Left ventricle myocardium superior (tissue), 1 donor: Measurements from ENCODE around the gene SCRT2. TPM values are rescaled to one million over a fixed set of nuclear protein-coding genes. Genes with fewer than 3 reads are reported as not detected.
"Not testable (repeated sequence)": the region's sequence is repeated elsewhere in the genome, so short reads cannot be mapped to it uniquely, and the experiment has no call there.

Source experiments
- ATAC-seq: fragments of 200-7000 bp; cut with Tn5 transposase; one replicate; pipeline ENCODE4 v1.9.1; 2020; ENCODE audit warnings: mild to moderate bottlenecking, moderate library complexity
- DNase-seq: peaks from one replicate; pipeline ENCODE4 v3.0.0-alpha.2; 2020
- intact Hi-C: fragments of 100-400 bp; cut with micrococcal nuclease; formaldehyde crosslinking; loops from one replicate; pipeline ENCODE4 v1.11.0; 2022
- total RNA-seq: library from RNA; stranded (reverse); fragmentation: NEBNext Ultra II Directional; extraction: Animal tissue kit (Norgen Biotek cat#: 25700); gene quantifications from one replicate; pipeline ENCODE4 v1.2.1, GENCODE V29; 2021
- donor health status: DM: no; HTN: yes; CAD: no; lungs with severe emphysema.

Gene SCRT2
- total RNA-seq, 1 donor from 2014 or later = not detected

DNA sequence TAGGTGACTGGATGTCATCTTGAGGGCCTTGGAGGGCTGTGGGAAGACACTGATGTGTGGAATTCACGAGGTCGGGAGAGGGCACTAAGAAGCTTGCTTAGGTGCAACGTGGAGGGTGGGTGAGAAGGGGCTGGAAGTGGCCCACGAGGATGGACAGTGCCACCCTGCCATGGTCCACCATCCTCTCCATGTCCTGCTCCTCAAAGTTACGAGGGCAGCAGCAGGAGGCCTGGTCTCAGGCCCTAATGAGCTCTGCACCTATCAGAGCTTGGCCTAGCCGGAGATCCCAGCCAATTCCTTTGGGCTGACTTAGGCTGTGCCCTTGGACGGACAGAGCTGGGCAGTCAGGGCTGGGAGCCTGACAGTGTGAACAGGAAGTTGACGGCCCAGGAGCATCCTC, 27.8 kb upstream of the SCRT2 start:
- ATAC-seq (no peak), DNase-seq (no peak)
- intact Hi-C loops = no loop called here

DNA sequence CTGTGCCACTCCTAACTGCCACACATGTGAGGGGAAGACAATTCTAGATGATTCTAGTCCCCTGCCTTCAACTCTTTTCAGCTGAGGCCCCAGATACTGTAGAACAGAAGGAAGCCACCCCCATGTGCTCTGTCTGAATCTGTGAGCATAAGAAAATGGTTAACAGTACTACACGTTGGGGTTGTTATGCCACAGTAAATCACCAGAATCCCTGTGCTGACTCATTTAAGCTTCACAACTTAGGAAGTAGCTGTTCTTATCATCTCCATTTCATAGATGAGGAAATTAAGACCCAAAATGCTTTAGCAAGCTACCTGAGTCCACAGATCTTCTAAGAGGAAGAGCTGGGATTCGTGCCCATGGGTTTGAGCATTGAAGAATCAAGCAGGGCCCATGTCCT, 27.4 kb upstream of the SCRT2 start:
- ATAC-seq (no peak), DNase-seq (no peak)
- intact Hi-C loops = no loop called here

DNA sequence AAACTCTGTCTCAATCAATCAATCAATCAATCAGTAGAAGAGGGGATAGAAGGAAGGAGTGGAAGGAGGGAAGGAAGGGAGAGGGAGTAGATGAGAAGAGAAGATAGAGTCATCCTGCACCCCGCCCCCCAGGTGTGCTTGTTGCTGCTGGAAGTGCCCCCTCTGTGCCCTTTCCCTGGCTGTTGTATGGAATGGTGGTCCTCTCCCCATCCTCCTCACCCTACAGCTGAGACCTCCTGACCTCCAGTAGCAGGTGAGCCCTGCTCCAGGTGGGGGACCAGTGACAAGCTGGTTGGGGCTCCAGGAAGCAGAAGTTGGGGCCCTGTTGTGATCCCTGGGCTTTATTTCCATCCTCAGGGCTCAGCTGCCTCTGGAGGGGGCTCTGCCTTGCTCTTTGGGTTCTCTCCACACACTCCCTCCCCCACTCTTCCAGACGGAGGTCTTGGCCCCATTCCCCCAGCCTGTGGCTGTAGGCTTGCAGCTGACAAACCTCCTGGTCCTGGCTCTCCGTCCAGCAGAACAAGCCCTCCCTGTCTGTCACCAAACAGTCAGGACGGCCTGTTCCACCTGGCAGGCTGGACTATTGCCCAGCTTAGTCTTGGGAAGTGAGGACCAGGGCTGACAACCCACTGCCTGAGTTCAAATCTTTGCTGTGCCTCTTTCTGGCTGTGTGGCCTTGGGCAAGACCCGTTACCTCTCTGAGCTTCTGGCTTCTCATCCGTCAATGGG, 26.0 kb upstream of the SCRT2 start:
- DNase-seq (peak; percentile 52), ATAC-seq (peak; percentile 23)
- intact Hi-C loops = no loop called here

DNA sequence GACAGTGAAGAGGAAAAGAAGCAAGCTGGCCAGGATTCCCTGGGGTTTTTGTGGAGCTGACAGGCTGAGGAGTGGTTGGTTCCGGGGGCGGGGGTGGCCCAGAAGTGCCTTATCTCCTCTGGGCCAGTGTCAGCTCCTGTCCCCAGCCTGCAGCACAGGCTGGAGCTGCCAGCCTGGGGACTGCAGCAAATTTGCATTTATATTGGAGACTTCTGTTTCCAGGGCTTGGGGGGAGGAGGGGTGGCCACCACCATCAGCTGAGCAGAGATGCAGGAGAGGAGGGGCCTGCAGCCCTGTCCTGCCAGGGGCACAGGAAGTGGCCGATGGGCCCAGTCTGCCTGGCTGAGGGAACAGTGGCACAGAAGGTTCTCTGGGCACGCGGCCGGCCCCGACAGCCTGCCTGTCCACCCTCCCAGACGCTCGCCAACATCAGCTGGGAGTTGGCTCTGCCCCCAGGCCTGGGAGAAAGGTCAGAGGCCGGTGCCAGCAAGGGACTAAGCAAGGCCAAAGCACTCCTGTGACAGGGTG, 24.3 kb upstream of the SCRT2 start:
- ATAC-seq (peak; percentile 97), DNase-seq (peak; percentile 90)
- intact Hi-C loops = no loop called here

DNA sequence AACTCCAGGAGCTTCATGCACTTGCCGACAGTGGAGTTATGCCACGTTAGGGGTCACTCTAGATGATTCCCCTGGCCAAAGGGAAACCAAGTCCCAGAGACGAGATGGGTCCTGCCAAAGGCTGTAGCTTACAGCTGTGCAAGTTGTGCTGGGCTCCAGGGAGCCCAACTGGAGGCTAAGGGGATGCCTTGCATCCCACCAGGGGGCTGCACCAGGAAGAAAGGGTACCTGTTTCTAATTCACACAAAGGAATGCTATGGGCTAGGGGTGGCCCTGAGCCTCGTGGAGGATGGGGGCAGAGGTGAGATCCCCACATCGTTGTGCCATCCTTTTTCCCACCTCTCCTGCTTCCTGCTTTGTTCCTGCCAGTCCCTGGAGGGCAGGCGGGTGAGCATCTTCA, 23.7 kb upstream of the SCRT2 start:
- ATAC-seq = no peak
- intact Hi-C loops = no loop called here
- no peak for DNase-seq

DNA sequence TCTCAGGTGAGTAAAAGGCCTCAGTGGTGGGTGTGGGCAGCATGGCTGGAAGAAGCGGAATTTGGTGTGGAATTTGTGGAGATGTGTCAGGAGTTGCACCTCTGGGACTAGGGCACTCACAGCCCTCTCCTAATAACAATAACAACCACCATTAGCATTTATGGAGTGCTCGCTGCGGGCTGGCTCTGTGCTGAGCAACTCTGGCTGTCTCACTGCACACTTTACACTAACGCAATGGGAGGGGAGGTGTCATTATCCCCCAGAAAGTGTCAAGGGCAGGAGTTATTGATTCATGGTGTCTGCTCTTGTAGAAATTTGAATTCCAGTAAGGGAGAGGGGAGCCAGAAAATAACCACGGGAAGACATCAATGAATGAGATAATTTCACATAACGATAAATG, 22.7 kb upstream of the SCRT2 start:
- DNase-seq (no peak), ATAC-seq (no peak)
- intact Hi-C loops = no loop called here

DNA sequence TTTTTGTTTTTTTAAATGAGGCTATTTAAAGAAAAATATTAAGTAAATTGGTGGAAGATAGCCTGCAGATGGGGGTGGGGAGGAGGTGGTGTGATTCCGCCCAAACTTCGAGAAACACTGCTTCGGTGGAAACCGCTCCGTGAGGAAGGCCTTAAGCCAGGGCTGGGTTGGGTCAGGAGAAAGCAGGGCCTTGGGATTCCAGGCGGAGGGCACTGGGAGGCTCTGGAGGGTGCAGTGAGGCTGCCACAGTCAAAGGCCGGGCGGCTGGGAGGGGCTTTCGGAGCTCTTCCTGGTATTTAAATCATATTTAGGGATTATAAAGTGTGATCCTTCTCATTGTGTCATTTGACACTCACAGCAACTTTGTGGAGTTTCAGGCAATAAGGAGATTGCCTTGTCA, 22.2 kb upstream of the SCRT2 start:
- intact Hi-C loops = no loop called here
- no peak for ATAC-seq
- DNase-seq = no peak

DNA sequence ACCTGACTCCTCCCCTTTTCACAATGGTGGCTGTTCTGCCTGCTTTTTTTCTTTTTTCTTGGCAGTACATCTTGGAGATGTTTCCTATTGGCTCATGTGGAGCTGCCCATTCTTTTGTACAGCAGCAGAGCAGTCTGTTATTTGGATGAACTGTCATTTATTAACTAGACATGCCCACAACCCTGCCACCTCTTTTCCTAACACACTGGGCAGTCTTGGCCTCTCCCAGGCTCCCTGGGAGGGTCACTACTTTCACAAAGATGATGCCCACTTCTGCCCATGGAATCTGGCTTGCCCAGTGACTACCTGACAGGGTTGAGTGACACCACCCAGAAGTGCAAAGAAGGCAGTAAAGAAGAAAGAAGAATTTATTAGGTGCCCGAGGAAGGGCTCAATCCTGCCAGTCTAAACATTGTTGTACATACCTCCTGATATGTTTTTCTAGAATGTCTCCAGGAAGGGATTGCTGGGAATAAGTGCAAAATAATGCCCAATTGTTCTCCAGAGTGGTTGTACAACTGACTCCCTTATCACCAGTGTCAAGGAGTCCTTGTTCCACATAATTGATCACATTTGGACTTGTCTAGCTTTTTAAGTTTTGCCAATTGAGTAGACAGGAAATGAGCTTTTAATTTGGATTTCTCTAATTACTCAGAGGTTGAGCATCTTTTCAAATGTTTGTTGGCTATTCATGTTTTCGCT, 19.7 kb upstream of the SCRT2 start:
- ATAC-seq = no peak
- intact Hi-C loops = no loop called here
- DNase-seq = no peak

DNA sequence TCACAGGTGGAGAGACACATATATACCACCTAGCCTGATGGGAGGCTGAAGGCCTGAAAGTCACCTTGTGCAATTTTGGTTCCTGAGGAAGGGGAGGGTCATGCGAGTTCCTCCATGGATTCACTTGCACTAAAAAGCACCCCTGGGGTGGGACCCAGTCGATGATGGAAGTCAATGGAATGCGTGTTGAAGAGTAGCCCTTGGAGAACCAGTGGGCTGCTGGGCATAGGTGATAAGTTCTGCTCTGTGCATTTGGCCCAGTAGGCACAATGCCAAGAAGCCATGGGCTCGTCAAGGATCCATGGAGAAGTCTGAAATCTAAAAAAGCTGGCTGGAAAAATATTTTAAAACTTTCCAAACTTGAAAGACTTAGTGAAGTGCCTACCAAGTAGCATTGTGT, 18.9 kb upstream of the SCRT2 start:
- DNase-seq (no peak), ATAC-seq (no peak)
- intact Hi-C loops = no loop called here

DNA sequence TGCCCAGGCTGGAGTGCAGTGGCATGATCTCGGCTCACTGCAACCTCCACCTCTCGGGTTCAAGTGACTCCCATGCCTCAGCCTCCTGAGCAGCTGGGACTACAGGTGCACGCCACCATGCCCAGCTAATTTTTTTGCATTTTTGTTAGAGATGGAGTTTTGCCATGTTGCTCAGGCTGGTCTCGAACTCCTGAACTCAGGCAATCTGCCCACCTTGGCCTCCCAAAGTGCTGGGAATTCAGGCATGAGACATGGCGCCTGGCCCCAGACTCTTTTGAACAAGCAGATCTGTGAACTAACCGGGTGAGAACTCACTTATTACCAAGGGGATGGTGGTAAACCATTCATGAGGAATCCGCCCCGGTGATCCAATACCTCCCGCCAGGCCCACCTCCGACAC, 18.2 kb upstream of the SCRT2 start:
- ATAC-seq, DNase-seq, intact Hi-C loops: not testable (repeated sequence)

DNA sequence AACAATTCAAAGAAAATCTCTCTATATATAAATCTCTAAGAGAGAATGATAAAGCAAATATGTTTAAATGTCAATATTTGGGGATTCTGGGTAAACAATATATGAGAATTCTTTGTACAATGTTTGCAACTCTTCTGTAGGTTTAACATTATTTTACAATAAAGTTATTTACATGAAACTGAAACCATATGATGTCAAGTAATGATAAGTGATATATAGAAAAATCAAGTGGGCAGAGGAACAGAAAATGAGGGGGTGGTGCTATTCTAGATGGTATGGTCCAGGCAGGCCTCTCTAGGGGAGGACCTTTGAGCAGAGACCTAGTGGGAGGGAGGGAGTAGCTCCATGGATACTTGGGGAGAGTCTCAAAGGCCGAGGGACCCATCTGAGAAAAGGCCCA, 16.4 kb upstream of the SCRT2 start:
- no peak for DNase-seq
- intact Hi-C loops = no loop called here

DNA sequence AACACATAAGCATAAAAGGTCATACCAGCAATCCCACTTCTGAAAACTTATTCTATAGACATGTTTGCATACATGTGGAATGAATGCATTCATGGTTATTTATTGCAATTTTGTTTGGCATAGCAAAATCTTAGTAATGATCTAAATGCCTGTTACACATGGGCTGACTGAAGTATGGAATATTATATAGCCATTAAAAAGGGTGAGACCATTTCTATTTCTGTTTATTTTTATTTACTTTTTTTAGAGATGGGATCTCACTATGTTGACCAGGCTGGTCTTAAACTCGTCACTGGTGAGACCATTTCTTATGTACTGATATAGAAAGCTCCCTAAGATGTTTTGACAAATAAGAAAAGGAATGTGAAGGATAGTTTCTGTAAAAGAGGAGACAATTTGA, 14.3 kb upstream of the SCRT2 start:
- intact Hi-C loops = no loop called here
- ATAC-seq = no peak
- DNase-seq = no peak

More for the DNA sequence above, 16.4 kb upstream of the SCRT2 start:
- ATAC-seq = no peak

DNA sequence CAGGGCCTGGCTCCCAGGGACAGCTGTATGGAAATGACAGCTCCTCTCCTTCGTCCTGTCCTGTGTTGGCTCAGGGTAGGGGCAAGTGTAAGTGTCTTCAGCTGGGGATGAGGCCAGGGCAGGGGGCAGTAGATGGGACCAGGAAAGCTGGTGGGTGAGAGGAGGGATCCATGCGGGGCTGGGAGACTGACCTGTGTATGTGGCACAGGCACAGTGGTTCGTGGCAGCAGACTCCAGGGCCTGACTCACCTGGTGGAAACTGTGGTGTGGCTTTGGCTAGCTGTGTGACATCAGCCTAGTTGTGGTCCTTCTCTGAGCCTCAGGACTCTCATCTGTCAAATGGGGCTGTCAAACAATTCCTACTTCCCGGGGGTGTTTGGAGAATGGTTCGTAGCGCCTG, 13.7 kb upstream of the SCRT2 start:
- DNase-seq (no peak), ATAC-seq (no peak)
- intact Hi-C loops = no loop called here

DNA sequence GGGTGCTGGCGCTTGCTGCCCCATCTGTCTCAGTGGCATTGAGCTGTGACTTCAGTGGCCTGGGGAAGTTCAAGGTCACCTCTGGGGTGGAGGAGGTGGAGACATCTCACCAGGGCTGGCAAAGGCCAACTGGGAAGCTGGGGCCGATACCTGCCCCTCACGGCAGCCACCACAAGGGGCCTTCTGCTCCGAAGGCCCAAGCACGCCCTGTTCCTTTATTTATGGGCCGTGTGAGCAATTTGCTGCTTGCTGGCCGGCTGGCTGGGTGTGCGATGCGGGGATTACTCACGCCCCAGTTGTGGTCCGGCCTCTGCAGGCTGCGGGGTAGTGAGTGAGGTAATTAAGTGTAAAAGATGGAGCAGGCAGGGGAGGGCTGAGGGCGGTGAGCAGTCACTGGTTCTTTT, 13.2 kb upstream of the SCRT2 start:
- ATAC-seq = peak; percentile 36
- no peak for DNase-seq
- intact Hi-C loops = no loop called here

DNA sequence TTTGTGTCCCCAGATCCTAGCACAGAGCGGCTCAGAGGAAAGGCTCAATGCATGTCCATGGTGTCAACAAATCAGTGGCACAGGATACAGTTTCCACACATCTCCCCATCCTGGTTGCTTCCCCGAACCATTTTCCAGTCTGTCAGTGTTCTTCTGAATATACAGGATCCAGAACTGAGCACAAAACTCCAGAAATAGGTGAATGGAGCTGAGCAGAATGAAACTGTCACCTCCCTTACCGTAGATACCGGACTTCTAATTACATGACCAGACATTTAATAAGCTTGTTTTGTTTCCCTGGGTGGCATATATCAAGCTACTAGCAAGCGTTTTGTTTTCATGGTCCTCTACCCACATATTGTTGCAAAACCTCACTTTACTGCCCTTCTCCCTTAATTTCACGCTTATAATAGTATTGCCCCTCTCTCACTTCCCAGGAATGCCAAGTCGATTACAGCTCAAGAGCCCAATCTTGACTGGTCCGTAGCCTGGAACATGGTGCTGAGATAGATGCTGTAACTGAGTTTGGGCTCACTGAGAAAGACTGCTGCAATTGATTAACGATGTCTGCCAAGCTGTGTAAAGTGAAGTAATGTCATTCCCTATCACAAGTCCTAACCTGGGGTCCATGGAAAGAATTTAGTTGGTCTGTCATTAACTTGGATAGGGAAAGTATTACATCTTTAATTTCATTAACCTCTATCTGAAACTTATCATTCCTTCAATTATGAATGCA, 12.0 kb upstream of the SCRT2 start:
- DNase-seq (no peak), ATAC-seq (no peak)
- intact Hi-C loops = no loop called here

DNA sequence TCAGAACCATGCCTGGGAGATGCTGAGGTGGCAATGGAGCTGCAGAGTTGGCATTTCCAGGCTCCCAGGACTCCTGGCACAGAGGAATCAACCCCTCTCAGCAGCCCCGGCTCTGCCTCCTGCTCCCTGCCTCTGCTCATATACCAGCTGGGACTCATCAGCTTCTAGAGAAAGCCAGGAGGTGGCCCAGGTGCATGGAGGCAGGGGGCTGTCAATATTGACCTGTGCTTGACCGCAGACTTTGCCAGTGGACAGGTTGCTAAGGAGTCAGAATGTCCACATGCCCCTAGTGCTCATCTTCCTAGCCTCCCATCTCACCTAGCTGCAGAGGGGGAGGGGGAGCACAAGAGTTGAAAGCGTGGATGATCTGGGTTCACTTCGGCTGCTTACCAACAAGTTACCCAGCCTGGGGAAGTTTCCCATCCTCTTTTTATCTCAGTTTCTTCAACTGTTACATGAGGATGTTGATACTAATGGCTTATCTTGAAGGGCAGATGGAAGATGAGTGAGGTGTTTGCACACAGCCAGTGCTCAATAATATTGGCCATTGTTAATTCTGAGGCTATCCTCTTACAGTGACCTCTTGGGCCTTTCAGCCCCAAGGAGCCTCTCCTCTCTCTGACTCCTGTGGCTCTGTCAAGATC, 9.2 kb upstream of the SCRT2 start:
- no peak for ATAC-seq
- intact Hi-C loops = no loop called here
- DNase-seq = no peak

DNA sequence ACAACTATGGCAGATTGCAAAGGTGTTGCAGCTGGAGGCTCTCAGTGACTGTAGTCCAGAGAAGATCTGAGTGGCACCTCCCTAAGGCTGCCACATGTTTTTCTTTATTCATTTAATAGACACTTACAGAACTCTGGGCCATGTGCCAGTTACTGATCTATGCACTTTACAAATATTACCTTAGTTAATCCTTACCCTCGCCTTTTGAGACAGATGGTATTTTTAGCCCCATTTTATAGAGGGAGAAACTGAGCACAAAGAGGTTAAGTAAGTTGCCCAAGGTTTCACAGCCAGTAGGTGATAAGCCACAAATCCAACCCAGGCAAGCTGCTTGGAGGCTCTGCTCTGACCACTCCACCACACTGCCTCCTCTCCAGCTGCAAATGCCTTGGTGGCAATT, 6.5 kb upstream of the SCRT2 start:
- DNase-seq (no peak), ATAC-seq (no peak)
- intact Hi-C loops = no loop called here

DNA sequence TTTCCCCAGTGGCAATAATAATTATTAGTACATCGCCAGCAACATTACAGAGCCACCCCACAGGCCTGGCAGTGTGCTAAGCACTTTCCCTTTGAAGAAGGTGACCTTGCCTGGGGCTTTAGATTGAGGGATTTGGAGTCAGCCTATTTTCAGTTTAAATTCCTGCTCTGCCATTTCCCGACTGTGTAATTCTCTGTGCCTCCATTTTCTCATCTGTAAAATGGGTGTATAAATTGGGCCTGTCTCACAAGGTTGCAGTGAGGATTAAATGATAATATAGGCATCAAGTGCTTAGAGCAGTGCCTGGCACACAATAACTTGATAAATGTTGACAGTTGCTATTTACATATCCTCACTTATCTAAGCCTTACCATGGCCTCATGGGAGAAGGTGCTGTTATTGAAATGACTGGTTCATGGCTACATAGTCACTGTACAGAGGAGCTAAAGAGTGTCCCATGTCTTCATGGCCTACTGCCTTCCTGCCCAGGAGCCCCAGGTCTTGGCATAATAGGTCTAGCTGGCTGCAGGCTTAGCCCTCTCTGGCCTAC, 5.1 kb upstream of the SCRT2 start:
- DNase-seq = no peak

DNA sequence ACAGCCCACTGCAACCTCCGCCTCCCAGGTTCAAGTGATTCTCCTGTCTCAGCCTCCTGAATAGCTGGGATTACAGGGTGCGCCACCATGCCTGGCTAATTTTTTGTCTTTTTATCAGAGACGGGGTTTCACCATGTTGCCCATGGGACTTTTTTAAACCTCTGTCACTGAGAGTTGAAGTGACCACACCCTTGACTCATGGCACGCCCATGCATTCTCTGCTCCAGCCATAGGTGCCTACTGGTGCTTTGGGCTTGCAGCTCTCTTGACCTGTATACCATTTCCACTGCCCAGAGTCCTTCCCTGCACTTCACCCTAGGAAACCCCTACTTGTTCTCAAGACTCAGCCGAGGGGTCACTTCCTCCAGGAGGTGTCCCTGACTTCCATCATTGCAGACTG, 2.4 kb upstream of the SCRT2 start:
- DNase-seq (no peak), ATAC-seq (no peak)
- intact Hi-C loops = no loop called here

More for the DNA sequence above, 5.1 kb upstream of the SCRT2 start:
- intact Hi-C loops = no loop called here
- ATAC-seq = no peak
